CD4-positive, alpha-beta memory T cell (primary cell): Measurements from ENCODE around the gene FLYWCH1. TPM values are rescaled to one million over a fixed set of nuclear protein-coding genes. Genes with fewer than 3 reads are reported as not detected.

Experiments used
- CTCF ChIA-PET: fragments of 350-600 bp; sonication (Branson Sonifier 250); formaldehyde crosslinking; loops from one replicate; lab custom pipeline; 2021; ENCODE audit warnings: inconsistent platforms; ENCODE audit not compliant: partially characterized antibody; lab: Charles Lee
- POLR2A ChIA-PET: fragments of 350-600 bp; sonication (Branson Sonifier 250); formaldehyde crosslinking; loops from one replicate; lab custom pipeline; 2021; ENCODE audit not compliant: partially characterized antibody; lab: Charles Lee
- DNase-seq, 5 donors: peaks; one replicate each; pipeline versions ENCODE4 v3.0.0 to v3.0.0-alpha.2; 2020 to 2022; ENCODE audit warnings: mixed read lengths in 1 of 5
- H3K27ac ChIP-seq: one replicate; pipeline ENCODE4 v1.7.0; 2013; ENCODE audit warnings: low read depth, low read length
- H3K27me3 ChIP-seq: 2 replicates; pipeline ENCODE4 v1.7.0; 2013; ENCODE audit warnings: mild to moderate bottlenecking, low read length, moderate library complexity; ENCODE audit not compliant: insufficient read depth
- H3K36me3 ChIP-seq: 2 replicates; pipeline ENCODE4 v1.7.0; 2013; ENCODE audit warnings: mild to moderate bottlenecking, low read length, moderate library complexity; ENCODE audit not compliant: insufficient read depth
- H3K4me1 ChIP-seq: 2 replicates; pipeline ENCODE4 v1.7.0; 2013; ENCODE audit warnings: mild to moderate bottlenecking, low read length, moderate library complexity; ENCODE audit not compliant: insufficient read depth
- H3K4me3 ChIP-seq, 2 donors: one replicate each; pipeline ENCODE4 v1.7.0; 2013; ENCODE audit warnings: low read length in 2 of 2, mild to moderate bottlenecking in 1 of 2
- H3K9me3 ChIP-seq, 2 donors: one replicate each; pipeline ENCODE4 v1.7.0; 2013; ENCODE audit warnings: low read length in 2 of 2, control low read depth in 1 of 2; ENCODE audit not compliant: control insufficient read depth in 1 of 2
- H3K27ac Mint-ChIP-seq, 7 donors: one replicate each; pipeline ENCODE4 v1.8.0; 2020 to 2021; ENCODE audit warnings: mixed read lengths in 7 of 7, mild to moderate bottlenecking in 6 of 7, inconsistent platforms in 3 of 7, moderate library complexity in 3 of 7
- H3K27me3 Mint-ChIP-seq, 2 donors: one replicate each; pipeline ENCODE4 v1.8.0; 2020 to 2021; ENCODE audit warnings: mixed read lengths in 2 of 2
- H3K36me3 Mint-ChIP-seq, 2 donors: one replicate each; pipeline ENCODE4 v1.8.0; 2020 to 2021; ENCODE audit warnings: mixed read lengths in 2 of 2, inconsistent platforms in 1 of 2, mild to moderate bottlenecking in 1 of 2
- H3K4me1 Mint-ChIP-seq, 4 donors: one replicate each; pipeline ENCODE4 v1.8.0; 2020 to 2021; ENCODE audit warnings: mixed read lengths in 4 of 4, mild to moderate bottlenecking in 1 of 4
- H3K4me3 Mint-ChIP-seq, 8 donors: one replicate each; pipeline ENCODE4 v1.8.0; 2020 to 2021; ENCODE audit warnings: mixed read lengths in 8 of 8, mild to moderate bottlenecking in 7 of 8, moderate library complexity in 6 of 8, inconsistent platforms in 3 of 8
- H3K9me3 Mint-ChIP-seq, 8 donors: one replicate each; pipeline ENCODE4 v1.8.0; 2020 to 2021; ENCODE audit warnings: mixed read lengths in 8 of 8, mild to moderate bottlenecking in 5 of 8, inconsistent platforms in 3 of 8, moderate library complexity in 1 of 8
- intact Hi-C: fragments of 100-400 bp; cut with micrococcal nuclease; formaldehyde crosslinking; loops from one replicate; pipeline ENCODE4 v1.15.1; 2023
- polyA plus RNA-seq, 2 donors: library from polyadenylated mRNA; unstranded; fragments of 300-500 nt; fragmentation: Illumina TruSeq; gene quantifications; one replicate each; pipeline ENCODE4 v1.2.3, GENCODE V29; 2021
- total RNA-seq, 2 experiments: library from RNA; stranded (reverse); gene quantifications; one replicate each; pipeline ENCODE4 v1.2.3, GENCODE V29; 2021

Gene FLYWCH1
- total and polyA plus RNA-seq, 4 experiments from 2014 or later: 7.1 to 123 (median 71.3) TPM

- H3K36me3 ChIP-seq: peaks cover 15% of the 10 kb centered on the region
- no peak for DNase-seq
- no peaks in the 10 kb centered on the region for H3K9me3 Mint-ChIP-seq
- H3K27me3 ChIP-seq: no peaks in the 10 kb centered on the region
- H3K4me3 ChIP-seq: no peak overlapping the region
- ChIA-PET POLR2A (interaction anchor here (1.8 to 3.7 kb wide), 2 partner anchors 12 to 30 kb away, joined by 5 to 54 read pairs; partner anchors contain the start of gene FLYWCH2), CTCF (interaction anchor here (4.1 to 4.3 kb wide), 2 partner anchors 10 to 13 kb away, joined by 10 to 29 read pairs; no protein-coding TSS in a partner anchor)
- peak overlapping the region; percentile 72 for H3K27ac ChIP-seq
- peak overlapping the region in 6 of 7 donors; percentile 22 to 94 (median 64) for H3K27ac Mint-ChIP-seq
- H3K36me3 Mint-ChIP-seq: peaks cover 3 to 26% of the 10 kb centered on the region in 2 donors
- peaks cover 20% of the 10 kb centered on the region for H3K4me1 ChIP-seq
- H3K4me1 Mint-ChIP-seq: peaks cover 12 to 25% (median 19%) of the 10 kb centered on the region in 4 donors
- peak overlapping the region in 5 of 8 donors; percentile 27 to 96 (median 91) for H3K4me3 Mint-ChIP-seq
- H3K27me3 Mint-ChIP-seq: no peaks in the 10 kb centered on the region
- no peaks in the 10 kb centered on the region for H3K9me3 ChIP-seq
- intact Hi-C loops: no loop called here
Measured at GRCh38 chr16:2913603-2914002, 1.9 kb downstream of the FLYWCH1 start.

- Histone ChIP-seq H3K36me3 (peaks cover 15% of the 10 kb centered on the region), H3K4me1 (peaks cover 20% of the 10 kb centered on the region), H3K27ac (no peak overlapping the region), H3K27me3 (no peaks in the 10 kb centered on the region), H3K4me3 (no peak overlapping the region), H3K9me3 (no peaks in the 10 kb centered on the region)
- peaks cover 3 to 29% of the 10 kb centered on the region in 2 donors for H3K36me3 Mint-ChIP-seq
- no peak for DNase-seq
- H3K4me3 Mint-ChIP-seq: peak overlapping the region in 4 of 8 donors; percentile 49 to 65 (median 60)
- POLR2A ChIA-PET: interaction anchor here (3.7 kb wide), 1 partner anchor 31 kb away, joined by 54 read pairs; the partner anchor contains the start of gene FLYWCH2
- H3K4me1 Mint-ChIP-seq: peaks cover 12 to 25% (median 19%) of the 10 kb centered on the region in 4 donors
- H3K27me3 Mint-ChIP-seq: no peaks in the 10 kb centered on the region
- intact Hi-C loops: no loop called here
- CTCF ChIA-PET: interaction anchor here (1.0 kb wide), 1 partner anchor 13 kb away, joined by 3 read pairs; no protein-coding TSS in a partner anchor
- peak overlapping the region in 3 of 7 donors; percentile 57 to 82 (median 68) for H3K27ac Mint-ChIP-seq
- no peaks in the 10 kb centered on the region for H3K9me3 Mint-ChIP-seq
Measured at GRCh38 chr16:2914233-2914632, 2.5 kb downstream of the FLYWCH1 start.

DNA sequence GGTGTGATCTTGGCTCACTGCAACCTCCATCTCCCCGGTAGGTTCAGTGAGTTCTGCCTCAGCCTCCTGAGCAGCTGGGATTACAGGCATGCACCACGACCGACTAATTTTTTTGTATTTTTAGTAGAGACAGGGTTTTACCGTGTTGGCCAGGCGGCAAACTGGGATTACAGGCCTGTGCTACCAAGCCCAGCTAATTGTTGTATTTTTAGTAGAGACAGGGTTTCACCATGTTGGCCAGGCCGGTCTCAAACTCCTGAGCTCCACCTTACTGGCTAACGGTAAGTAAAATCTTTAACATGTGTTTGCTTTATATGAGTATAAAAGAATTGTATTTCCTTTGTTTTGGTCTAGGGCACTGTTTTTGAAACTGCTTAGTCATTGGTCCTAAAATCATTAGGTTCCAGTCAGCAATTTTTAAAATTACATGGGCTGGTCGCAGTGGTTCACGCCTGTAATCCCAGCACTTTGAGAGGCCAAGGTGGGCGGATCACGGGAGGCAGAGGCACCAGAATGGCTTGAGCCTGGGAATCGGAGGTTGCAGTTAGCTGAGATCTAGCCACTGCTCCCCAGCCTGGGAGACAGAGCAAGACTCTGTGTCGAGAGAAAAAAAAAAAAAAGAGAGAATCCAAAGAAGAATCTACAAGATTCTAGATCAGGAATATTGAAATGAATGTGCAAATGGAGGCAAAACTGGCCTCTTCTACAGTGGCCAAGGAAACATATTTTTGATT is 3.6 kb downstream of the FLYWCH1 start:
- H3K36me3 Mint-ChIP-seq: peaks cover 8 to 35% of the 10 kb centered on the region in 2 donors
- no peaks in the 10 kb centered on the region for H3K27me3 Mint-ChIP-seq
- no peaks in the 10 kb centered on the region for H3K27me3 ChIP-seq
- peak overlapping the region in 1 of 8 donors; percentile 25 for H3K4me3 Mint-ChIP-seq
- H3K9me3 Mint-ChIP-seq: no peaks in the 10 kb centered on the region
- H3K4me1 ChIP-seq: peaks cover 20% of the 10 kb centered on the region
- peaks cover 14 to 30% (median 23%) of the 10 kb centered on the region in 4 donors for H3K4me1 Mint-ChIP-seq
- peaks cover 15% of the 10 kb centered on the region for H3K36me3 ChIP-seq
- POLR2A ChIA-PET: interaction anchor here (1.3 kb wide), 1 partner anchor 33 kb away, joined by 3 read pairs; the partner anchor contains the start of gene FLYWCH2
- H3K27ac ChIP-seq: no peak overlapping the region
- no peaks in the 10 kb centered on the region for H3K9me3 ChIP-seq
- H3K4me3 ChIP-seq: no peak overlapping the region
- no peak for DNase-seq
- intact Hi-C loops: no loop called here
- peak overlapping the region in 2 of 7 donors; percentile 32 to 63 for H3K27ac Mint-ChIP-seq
- CTCF ChIA-PET: interaction anchor here (1.0 to 4.2 kb wide), 5 partner anchors 8 to 47 kb away, joined by 3 to 22 read pairs (median 4); no protein-coding TSS in a partner anchor

DNA sequence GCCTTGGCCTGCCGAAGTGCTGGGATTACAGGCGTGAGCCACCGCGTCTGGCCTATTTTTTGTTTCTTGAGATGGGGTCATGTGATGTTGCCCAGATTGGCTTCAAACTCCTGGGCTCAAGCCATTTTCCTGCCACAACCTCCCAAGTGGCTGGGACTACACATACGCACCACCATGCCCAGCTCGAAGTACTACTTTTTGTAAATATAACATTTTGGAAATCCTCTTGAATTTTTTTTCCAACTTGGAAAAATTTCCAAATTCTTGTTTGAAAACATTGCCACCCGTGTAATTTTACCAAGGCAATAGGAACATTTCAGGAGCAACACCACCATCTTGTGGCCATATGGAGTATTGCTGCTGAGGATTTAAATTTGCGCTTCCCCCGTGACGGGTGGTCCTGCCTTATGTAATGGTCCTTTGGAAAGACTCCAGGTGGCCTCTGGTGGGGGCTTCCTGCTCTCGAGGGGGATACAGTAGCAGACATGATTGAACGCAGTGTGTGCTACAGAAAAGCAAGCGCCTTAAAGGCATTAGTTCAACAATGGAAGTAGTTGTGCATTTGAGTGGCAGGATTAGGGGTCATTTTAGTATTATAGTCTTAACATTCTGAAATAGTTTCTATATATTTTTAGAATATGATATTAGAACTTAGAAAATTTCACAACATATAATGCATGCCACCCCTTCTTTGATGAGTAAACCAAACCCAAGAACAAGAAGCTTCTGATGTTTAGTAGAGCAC is 8.0 kb downstream of the FLYWCH1 start:
- Histone ChIP-seq H3K4me1 (no peaks in the 10 kb centered on the region), H3K27ac (no peak overlapping the region), H3K9me3 (no peaks in the 10 kb centered on the region), H3K4me3 (no peak overlapping the region), H3K36me3 (peaks cover 9% of the 10 kb centered on the region), H3K27me3 (no peaks in the 10 kb centered on the region)
- H3K27ac Mint-ChIP-seq: peak overlapping the region; percentile 50 to 90 (median 78)
- peak; percentile 47 to 68 (median 62) for DNase-seq
- H3K4me3 Mint-ChIP-seq: no peak overlapping the region
- peaks cover 5 to 12% (median 6%) of the 10 kb centered on the region in 4 donors for H3K4me1 Mint-ChIP-seq
- POLR2A ChIA-PET: interaction anchor here (0.6 to 1.1 kb wide), 4 partner anchors 8 to 52 kb away, joined by 3 to 4 read pairs (median 4); partner anchors contain the start of genes FLYWCH1 and FLYWCH2
- CTCF ChIA-PET: interaction anchor here (0.9 to 4.9 kb wide), 15 partner anchors 8 to 81 kb away, joined by 3 to 30 read pairs (median 5); partner anchors contain the start of genes FLYWCH1 and FLYWCH2
- no peaks in the 10 kb centered on the region for H3K27me3 Mint-ChIP-seq
- H3K36me3 Mint-ChIP-seq: peaks cover 21 to 37% of the 10 kb centered on the region in 2 donors
- intact Hi-C loops: loop anchor here (1.0 kb wide), 3 partner anchors 15 to 80 kb away; no protein-coding TSS in a partner anchor
- no peaks in the 10 kb centered on the region for H3K9me3 Mint-ChIP-seq

- H3K27ac ChIP-seq: no peak overlapping the region
- Mint-ChIP-seq H3K36me3 (peaks cover 21 to 32% of the 10 kb centered on the region in 2 donors), H3K27ac (no peak overlapping the region), H3K9me3 (no peaks in the 10 kb centered on the region), H3K4me1 (peaks cover 11 to 26% (median 20%) of the 10 kb centered on the region in 4 donors), H3K27me3 (no peaks in the 10 kb centered on the region), H3K4me3 (no peak overlapping the region)
- no peaks in the 10 kb centered on the region for H3K36me3 ChIP-seq
- H3K9me3 ChIP-seq: no peaks in the 10 kb centered on the region
- H3K27me3 ChIP-seq: no peaks in the 10 kb centered on the region
- intact Hi-C loops: no loop called here
- ChIA-PET POLR2A (no interaction called here), CTCF (interaction anchor here (0.6 to 2.1 kb wide), 5 partner anchors 12 to 56 kb away, joined by 3 to 10 read pairs (median 4); partner anchors contain the start of gene FLYWCH1)
- peaks cover 12% of the 10 kb centered on the region for H3K4me1 ChIP-seq
- no peak overlapping the region for H3K4me3 ChIP-seq
- DNase-seq: no peak
Measured at GRCh38 chr16:2923481-2923880, 11.8 kb downstream of the FLYWCH1 start.

- Histone ChIP-seq H3K9me3 (no peaks in the 10 kb centered on the region), H3K27ac (no peak overlapping the region), H3K27me3 (no peaks in the 10 kb centered on the region), H3K4me3 (no peak overlapping the region), H3K36me3 (peaks cover 6% of the 10 kb centered on the region), H3K4me1 (peaks cover 12% of the 10 kb centered on the region)
- H3K4me3 Mint-ChIP-seq: no peak overlapping the region
- peaks cover 7 to 21% (median 17%) of the 10 kb centered on the region in 4 donors for H3K4me1 Mint-ChIP-seq
- ChIA-PET CTCF (interaction anchor here (1.0 to 3.2 kb wide), 3 partner anchors 14 to 57 kb away, joined by 3 to 29 read pairs (median 4); partner anchors contain the start of gene FLYWCH1), POLR2A (interaction anchor here (1.1 to 3.1 kb wide), 2 partner anchors 13 to 42 kb away, joined by 5 to 13 read pairs; partner anchors contain the start of genes FLYWCH1 and FLYWCH2)
- H3K36me3 Mint-ChIP-seq: peaks cover 16 to 22% of the 10 kb centered on the region in 2 donors
- intact Hi-C loops: no loop called here
- H3K9me3 Mint-ChIP-seq: no peaks in the 10 kb centered on the region
- H3K27ac Mint-ChIP-seq: no peak overlapping the region
- no peaks in the 10 kb centered on the region for H3K27me3 Mint-ChIP-seq
- DNase-seq: no peak
Measured at GRCh38 chr16:2924901-2925755, 13.4 kb downstream of the FLYWCH1 start.
